ENCODE results near the gene KANK3.
A peak's percentile ranks its signal among the peaks of the same experiment; 100 is the strongest.
"Not testable (repeated sequence)": the region's sequence is repeated elsewhere in the genome, so short reads cannot be mapped to it uniquely, and the experiment has no call there.

Gene KANK3

DNA sequence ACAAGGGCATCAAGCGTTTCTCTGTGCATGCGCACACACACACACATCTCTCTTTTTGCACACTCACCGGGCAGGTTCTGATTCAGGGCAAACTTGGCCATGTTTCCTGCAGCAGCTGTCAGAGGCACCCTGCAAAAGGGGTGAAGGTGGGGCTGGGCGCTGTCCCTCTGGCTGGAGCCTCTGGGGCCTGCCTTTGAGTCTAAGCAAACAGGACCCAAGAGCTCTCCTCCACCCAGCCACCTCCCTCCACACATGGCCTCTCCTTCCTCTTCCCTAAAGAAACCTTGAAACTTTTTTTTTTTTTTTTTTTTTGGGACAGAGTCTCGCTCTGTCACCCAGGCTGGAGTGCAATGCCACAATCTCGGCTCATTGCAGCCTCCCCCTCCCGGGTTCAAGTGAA, 5.3 kb downstream of the KANK3 start:
- no peak for DNase-seq

DNA sequence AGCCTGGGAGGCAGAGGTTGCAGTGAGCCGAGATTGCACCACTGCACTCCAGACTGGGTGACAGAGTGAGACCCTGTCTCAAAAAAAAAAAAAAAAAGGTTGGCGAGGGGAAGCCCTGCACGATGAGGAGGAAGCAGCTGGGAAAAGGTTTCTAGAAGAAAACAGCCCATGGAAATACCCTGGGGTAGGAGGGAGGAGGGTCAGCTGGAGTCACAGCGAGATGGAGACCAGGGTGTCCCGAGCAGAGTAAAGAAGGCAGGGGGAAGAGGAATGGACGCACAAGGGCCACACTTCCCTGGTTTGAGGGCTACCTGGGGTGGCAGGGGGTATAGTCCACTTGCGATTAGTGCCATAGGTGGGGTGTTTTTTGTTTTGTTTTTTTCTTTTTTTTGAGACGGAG, 6.4 kb downstream of the KANK3 start:
- no peak for DNase-seq

DNA sequence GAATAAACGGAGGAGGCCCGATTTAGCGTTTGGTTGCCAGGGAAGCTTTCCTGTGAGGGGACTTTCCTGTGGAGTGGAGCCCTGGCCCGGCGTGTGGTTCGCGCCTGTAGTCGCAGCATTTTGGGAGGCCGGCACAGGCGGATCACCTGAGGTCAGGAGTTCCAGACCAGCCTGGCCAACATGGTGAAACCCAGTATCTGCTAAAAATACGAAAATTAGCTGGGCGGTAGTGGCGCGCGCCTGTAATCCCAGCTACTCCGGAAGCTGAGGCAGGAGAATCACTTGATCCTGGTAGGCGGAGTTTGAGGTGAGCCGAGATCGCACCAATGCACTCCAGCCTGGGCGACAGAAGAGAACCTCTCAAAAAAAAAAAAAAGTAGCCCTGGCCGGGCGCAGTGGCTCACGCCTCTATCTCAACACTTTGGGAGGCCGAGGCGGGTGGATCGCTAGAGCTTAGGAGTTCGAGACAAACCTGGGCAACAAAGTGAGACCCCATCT, 6.9 kb downstream of the KANK3 start:
- no peak for DNase-seq

DNA sequence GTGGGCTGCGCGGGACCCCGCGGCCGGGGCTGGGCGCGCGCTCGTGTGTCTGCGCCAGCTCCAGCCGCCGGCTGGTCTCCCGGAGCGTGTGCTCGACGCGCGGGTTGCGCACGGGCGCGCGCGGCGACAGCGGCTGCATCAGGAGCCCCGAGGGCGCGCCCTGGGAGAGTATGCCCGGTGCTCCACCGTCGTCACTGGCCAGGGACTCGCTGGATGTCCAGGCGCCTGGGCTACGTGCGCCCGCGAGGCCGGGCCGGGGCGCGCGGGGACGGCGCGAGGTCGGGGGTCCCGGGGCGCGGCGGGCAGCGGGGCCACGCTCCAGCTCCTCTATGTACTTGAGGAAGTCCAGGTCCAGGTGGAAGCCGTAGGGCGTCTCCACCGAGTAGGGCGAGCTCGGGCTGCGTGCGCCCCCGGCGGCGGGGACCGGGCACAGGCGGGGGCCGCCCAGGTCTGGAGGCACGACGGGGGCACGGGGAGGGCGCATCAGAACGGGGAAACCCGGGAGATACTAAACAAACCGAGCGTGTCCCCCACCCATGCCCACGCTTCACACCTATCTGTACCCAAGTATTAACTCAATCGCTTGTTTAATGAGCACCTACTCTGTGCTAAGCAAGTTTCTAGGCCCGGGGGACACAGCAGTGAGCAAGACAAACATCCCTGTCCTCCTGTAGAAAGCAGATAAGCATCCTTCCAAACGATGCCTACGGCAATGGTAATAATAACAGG, 7.6 kb downstream of the KANK3 start:
- no peak for DNase-seq

DNA sequence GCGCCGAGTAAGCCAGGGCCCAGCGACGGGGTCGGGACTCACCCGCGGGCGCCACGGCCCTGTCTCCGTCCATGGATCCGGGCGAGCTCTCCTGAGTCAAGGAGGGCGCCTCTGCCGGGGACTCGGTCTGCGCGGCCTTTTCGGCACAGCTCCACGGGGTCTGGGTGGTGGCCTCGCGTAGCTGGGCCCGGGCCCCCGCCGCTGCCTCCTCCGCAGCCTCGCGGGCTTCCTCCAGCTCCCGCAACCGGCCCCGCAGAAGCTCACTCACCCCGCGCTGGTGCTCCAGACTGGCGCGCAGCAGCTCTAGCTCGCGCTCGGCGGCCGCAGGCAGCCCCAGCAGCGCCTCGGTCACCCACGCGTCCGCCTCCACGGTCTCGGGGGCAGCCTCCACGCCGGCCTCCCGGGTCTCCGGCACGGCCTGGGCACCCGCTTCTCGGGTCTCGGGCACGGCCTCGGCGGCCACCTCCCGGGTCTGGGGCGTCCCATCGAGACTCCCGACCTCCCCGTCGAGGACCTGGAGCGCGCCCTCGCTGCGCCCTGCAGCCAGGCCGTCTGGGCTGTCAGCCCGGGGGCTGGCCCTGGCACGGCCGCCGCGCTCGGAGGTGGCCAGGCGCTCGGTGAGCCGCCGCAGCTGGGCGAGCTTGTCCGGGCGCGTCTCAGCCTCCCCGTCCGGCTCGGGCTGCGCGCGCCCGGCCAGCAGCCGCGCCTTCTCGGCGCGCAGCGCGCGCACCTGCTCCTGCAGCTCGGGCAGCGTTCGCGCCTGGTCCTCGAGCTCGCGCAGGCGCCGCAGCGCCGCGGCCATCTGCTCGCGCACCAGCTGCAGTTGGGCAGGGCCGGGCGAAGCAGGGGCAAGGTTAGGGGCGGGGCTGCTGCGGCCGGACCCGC, 8.4 kb downstream of the KANK3 start:
- peak in 1 of 14 donors; percentile 12 for DNase-seq

DNA sequence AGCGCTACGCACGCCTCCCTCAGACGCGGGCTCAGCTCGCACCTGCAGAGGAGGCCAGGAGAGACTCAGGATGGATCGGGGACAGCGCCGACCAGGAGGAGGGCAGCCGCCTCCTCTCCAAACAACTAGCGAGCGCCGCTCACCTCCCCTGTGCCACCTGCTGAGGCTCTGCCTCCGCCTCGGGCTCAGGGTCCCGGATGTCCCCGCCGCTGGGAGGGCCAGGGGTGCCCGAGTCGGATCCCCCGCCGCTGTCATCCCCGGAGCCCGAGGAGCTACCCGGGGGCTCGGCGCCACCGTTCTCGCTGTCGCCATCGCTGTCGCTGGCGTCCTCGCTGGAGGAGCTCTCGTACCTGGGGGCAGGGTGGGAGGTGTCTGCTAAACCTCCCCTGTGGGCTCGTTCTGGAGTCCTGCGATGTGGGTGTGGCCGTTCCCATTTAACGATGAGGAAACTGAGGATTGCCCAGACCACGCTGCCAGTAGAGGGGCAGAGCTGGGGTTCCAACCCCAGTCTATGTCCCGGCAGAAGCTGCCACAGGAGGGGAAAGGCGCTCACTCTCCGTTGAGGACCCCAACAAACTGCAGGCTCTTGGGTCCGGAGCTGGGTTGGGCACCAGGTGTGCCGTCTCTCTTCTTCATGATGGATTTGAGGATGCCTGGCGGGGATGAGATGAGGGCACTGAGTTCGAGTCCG, 9.2 kb downstream of the KANK3 start:
- DNase-seq: no peak

DNA sequence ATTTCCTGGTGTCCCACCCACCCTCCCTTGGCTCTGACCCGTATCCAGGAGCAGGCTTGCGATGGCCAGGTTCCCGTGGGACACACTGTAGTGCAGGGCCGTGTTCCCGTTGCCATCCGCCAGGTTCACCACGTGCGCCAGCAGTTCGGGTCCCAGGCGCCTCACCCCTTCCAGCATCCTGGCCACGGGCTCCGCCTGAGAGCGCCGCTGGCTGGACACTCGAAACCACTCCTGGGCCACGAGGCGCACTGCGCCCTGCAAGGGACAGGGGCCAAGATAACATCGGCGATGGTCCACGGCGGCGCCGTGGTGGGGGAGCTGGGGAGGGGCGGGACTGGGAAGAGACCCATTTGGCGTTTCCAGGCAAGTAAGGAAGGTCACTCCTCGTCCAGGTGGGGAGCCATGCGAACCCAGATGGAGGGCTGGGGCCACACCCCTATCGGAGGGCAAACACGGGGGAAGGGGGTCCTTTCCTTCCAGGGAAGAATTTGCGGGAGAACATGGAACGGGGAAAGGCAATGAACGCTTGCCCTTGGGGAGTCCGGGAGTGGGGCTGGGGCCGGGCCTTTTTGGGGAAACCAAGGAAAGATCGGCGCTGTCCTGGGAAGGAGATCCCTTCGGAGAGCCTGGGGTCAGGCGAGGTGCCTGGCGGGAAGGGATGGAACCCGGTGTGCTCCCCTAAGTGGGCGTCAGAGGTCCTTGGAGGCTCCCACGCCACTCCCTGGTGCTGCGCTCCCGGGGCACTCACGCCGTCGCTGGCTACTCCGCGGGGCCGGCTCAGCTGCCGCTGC, 9.9 kb downstream of the KANK3 start:
- DNase-seq: no peak

DNA sequence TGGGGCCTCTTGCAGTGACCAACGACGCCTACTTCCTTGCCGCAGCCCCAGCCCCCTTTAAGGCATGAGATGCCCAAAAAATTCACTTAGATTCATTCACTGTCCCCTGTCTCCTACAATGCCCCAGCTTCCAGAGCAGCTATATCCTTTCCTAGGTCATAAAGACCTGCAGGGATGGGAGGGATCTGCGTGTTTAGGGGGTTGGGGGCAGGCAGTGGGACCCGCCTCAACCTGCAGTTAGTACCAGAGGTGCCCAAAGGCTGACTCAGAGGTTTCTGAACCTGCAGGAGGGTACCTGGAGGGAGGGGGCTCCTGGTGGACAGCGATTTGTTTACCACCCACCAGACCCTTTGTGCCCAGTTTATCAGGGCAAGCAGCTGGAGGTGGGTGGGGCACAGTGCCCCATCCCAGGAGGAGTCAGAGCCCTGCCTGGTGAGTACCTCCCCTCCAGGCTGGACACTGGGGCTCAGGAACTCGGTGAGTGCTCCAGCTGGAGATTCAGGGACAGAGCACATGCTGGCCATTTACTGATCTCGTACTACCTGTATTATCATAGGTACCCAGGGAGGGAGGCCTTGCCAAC, 11.7 kb downstream of the KANK3 start:
- DNase-seq: no peak

DNA sequence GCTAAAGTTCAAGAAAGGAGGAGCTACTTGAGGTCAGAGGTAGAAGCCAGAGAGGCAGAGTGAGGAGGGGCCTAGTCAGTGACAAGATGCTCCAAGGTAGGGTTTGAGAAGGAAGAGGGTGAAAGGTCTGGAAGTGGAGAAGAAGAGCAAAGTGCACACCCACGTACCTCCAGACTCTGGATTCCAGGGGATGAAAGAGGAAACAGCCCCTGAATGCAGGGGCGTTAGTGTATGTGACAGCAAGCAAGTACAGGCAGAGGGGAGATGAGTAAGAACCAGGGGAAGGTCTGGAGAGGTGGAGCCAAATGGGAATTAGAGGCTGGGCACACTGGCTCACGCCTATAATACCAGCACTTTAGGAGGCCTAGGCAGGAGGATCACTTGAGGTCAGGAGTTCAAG, 13.1 kb downstream of the KANK3 start:
- no peak for DNase-seq

DNA sequence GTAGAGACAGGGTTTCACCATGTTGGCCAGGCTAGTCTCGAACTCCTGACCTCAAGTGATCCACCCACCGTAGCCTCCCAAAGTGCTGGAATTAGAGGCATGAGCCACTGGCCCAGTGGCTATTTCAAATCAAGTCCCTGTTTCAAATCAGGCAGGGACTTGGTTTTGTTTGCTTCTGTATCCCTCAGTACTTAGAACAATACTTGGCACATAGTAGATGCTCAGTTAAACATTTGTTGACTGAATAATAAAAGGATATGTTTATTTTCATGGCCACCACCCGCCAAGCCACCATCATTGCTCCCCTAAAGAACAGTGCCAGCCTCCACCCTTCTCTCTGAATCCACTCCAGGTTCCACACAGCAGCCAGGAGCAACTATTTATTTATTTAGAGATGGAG, 17.6 kb downstream of the KANK3 start:
- DNase-seq: no peak

DNA sequence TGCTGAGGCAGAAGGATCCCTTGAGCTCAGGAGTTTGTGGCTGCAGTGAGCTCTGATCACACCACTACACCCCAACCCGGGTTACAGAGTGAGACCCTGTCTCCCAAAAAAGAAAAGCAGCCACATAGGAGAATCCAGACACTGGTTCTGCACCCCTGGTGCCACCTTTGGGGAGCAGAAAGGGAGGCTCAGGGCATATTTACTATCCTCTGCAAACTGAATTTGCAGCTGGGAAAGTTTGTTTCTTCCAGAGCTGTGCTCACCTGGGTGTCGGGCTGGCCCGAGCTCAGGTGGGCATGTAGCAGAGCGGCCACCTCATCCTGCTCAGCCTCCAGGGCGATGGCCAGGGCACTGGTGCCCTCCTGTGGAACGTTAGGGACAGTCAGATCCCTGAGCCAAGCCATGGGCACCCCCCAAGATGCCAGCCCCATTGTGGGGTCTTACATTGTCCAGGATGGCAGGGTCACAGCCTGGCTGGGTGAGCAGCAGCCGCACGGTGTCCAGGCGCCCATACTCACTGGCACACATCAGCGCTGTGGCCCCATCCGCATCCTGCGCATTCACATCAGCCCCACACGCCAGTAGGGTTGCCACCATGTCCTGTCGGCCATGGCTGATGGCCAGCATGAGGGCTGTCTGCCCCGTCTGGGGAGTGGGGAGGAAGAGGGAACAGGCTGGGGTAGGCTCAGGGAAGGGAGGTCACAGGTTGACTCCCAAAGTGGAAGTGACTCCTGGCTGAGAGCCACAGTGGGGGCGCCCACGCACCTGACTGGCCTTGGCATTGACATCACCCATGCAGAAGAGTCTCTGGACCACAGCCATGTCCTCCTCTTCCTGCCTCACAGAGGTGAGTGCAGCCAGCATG, 18.6 kb downstream of the KANK3 start:
- no peak for DNase-seq

DNA sequence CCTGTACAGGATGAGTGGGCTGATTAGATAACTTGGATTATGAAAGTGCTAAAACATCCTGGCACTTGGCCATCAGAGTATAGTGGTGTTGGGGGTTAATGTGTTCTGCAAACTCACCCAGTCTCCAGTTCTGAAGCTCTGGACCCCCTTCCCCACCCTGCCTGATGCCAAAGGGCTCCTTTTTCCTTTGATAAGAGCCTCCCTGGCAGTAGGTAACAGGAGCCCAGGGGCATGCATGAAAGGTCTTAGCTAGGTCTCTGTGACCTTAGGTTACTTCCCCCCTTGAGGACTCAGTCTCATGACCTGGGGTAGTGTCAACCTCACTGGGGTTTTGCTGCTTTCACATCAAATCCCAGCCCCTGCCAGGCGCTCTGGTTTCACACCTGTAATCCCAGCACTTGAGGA, 19.3 kb downstream of the KANK3 start:
- no peak for DNase-seq

DNA sequence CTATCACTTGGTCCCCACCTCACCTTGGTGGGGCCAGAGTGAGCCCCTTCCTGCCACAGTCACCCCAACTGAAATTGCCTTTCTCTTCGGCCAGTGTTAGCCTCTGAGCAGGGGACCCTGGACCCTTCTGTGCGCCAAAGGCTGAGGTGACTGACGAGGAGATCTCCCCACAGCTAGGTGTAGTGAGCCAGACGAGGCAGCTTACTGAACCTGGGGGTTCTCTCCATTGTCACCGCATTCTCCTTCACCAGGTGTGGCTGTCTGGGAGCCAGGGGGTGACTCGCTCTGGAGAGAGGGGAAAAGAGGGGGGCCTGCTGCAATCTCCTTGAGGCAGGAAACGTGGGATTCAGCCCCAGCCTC, 20.4 kb downstream of the KANK3 start:
- no peak for DNase-seq

DNA sequence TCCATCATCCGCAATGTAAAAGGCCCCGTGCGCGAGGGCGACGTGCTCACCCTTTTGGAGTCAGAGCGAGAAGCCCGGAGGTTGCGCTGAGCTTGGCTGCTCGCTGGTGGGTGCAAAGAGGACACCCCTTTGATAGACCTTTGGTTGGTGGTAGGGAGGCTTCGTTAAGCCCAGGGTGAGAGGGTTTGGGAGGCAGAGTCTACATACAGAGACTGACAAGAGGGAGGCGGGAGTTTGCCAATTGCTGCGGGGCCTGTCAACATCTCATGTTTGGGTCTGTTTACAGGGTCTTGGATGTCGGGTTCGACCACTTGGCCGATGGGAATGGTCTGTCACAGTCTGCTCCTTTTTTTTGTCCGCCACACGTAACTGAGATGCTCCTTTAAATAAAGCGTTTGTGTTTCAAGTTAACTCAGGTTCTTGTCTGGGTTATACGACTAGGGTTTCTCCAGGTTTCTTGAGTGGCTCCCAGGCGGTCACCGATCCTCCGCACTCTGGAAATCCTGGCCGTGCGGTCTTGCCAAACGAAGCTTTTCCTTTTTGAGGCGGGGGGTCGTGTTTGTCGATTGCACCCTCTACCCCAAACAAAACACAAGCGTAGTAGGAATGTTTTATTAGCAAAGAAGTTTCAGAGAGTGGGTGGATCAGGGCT, 20.9 kb downstream of the KANK3 start:
- DNase-seq: no peak

DNA sequence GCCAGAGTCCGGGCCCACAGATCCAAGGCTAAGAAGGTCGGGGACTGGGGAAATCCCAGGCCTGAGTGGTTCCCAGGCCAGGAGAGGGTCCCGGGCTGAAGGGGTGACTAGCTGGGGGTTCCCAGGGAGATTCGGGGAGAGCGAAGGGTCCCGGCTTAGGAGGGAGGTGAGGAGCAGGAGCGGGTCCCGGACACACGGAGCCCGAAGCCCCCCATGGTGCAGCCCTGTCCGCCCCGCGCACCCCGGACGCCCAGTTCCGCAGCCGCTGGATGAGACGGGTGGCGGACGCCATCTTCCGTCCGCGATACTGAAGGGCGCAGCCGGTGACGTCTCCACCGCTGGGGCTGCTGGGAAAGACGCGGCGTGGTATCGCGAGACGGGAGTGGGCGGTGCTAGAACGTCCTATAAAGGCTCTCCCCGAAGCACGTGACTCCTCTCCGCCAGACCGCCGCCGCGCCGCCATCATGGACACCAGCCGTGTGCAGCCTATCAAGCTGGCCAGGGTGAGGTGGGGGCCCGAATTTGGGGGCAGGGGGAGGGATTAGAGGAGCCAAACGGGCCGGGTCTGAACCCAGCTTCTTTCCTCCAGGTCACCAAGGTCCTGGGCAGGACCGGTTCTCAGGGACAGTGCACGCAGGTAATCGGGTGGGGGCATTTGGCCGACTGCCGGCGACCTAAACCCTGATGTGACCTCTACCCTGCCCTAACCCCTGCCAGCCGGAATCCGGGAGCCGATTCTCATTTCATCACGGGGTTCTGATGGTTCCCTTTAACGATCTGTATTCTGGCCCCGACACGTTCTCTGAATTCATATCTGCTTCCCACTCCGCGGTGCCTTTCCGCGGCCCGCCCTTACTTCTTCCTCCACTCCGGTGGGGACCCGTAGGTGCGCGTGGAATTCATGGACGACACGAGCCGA, 21.7 kb downstream of the KANK3 start, which contains the start of the genes NDUFA7 and RPS28:
TSS of gene NDUFA7 (minus strand) at position 309 of the 919 bp plus-strand sequence. CDS start at position 292, 17 bp downstream.
TSS of gene RPS28 (plus strand) at position 430 of the 919 bp plus-strand sequence. CDS start at position 465, 35 bp downstream.
- DNase-seq: peak; percentile 63 to 95 (median 90)

DNA sequence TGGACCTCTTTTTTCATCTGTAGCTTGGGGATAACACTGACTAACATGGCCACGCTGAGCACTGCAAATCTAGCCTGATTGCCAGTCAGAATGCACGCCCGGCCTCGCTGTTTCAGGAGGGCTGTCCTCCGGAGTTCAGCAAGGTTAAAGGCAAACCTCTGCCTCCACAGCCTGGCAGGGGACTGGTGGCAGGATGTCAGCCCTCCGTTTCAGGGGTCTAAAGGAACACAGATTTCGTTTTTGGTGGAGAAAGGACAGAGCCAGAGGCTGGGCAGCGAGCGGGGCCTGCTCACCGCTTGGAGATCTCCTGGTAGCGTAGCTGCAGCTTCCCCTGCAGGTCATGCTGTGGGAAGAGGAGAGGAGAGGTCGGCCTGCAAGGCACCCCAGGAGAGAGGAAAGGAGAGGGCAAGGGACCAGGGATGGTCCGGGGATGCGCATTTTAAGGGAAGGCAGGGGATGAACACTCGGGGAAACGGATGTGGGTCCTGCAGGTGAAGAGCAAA, 22.4 kb downstream of the KANK3 start:
- peak in 3 of 14 donors; percentile 19 to 48 (median 26) for DNase-seq

DNA sequence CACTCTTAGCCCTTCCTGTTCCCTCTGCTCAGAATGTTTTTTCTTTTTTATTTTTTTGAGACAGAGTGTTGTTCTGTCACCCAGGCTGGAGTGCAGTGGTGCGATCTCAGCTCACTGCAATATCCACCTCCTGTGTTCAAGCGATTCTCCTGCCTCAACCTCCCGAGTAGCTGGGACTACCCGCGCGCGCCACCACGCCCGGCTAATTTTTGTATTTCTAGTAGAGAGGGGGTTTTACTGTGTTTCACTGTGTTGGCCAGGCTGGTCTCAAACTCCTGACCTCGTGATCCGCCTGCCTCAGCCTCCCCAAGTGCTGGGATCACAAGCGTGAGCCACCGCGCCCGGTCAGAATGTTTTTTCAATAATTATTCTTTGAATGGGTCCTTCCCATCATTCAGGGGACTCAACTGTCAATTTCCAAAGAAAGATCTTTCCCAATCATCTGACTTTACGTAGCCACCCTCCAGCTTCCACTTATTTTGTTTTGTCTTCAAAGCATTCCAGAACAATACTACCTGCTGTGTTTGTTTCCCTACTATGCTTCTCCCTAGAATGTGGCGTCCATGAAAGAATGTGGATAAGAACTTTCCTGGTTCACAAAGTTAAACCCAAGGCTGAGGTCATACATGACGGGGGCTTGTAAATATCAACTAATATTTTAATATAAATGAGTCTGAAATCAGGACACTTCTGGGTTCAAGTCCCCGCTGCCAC, 23.1 kb downstream of the KANK3 start:
- no peak for DNase-seq

DNA sequence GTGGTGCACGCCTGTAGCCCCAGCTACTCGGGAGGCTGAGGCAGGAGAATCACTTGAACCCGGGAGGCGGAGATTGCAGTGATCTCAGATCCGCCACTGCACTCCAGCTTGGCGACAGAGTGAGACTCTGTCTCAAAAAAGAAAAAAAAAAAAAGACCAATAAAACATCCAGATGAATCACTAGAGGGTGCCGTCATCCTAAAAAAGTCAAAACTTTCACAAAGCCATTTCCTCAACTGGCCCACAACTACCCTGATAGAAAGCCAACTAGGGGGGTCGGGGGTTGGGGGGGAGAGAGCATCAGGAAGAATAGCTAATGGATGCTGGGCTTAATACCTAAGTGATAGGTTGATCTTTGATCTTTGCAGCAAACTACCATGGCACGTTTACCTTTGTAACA, 24.2 kb downstream of the KANK3 start:
- DNase-seq: not testable (repeated sequence)
